ENCODE results near the gene GALNTL6. TPM values are rescaled to one million over a fixed set of nuclear protein-coding genes. Genes with fewer than 3 reads are reported as not detected.
"Not testable (repeated sequence)": the region's sequence is repeated elsewhere in the genome, so short reads cannot be mapped to it uniquely, and the experiment has no call there.

GALNTL6 gene
- total RNA-seq, 4 donors from 2014 or later = 0.82 to 0.95 TPM; not detected in 2

- in situ Hi-C loops (cut with MboI; ENCODE audit: low pct_ligation_motif_present in 1 of 4, low pct_unique_long_range_greater_than_20kb in 1 of 4, low sequenced_read_pairs in 3 of 4) = loop anchor here (5.0 to 25.0 kb wide), 4 partner anchors 242 to 400 kb away; no protein-coding TSS in a partner anchor
- Histone ChIP-seq H3K9me3 (no peaks in the 10 kb centered on the region), H3K36me3 (no peaks in the 10 kb centered on the region), H3K27ac (no peak overlapping the region), H3K4me1 (peaks cover 0 to 6% (median 0%) of the 10 kb centered on the region in 4 donors), H3K27me3 (no peaks in the 10 kb centered on the region), H3K4me3 (no peak overlapping the region)
- WGBS, 2 donors (ENCODE audit: low coverage in 1 of 2) = 96 to 99% methylated on average over 3 to 4 of the region's 4 CpGs
- no peak for DNase-seq
- no peak for TF ChIP-seq POLR2A (IDR thresholded peaks at IDR 0.05)
- TF ChIP-seq POLR2AphosphoS5 (IDR thresholded peaks at IDR 0.05) = no peak
- TF ChIP-seq CTCF (IDR thresholded peaks at IDR 0.05) = no peak
- TF ChIP-seq EP300 (IDR thresholded peaks at IDR 0.05; ENCODE audit: low read depth) = no peak
- intact Hi-C loops (cut with DNase I; ENCODE audit: low total_unique reads) = no loop called here
Observed at GRCh38 chr4:173014836-173015235, 1201.6 kb downstream of the GALNTL6 start.

- DNase-seq = no peak
Observed at GRCh38 chr4:173017802-173018201, 1204.6 kb downstream of the GALNTL6 start.

DNA sequence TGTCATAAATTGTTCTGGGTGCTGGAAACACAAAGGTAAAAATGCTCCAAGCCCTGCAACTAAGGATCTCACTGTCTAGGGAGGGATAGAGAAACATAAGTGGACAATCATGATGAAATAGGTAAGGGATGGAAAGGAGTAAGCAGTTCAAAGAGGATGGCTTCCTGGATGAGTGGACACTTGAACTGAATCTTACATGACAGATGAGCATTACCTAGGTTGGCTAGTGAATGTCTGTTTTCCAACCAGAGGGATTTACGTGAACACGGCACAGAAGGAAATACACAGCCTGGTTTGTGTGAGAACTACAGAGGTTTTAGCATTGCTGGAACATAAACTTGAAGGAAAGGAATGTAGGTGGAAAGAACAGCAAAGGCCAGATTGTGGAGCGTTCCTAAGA lies 1205.2 kb downstream of the GALNTL6 start:
- Histone ChIP-seq H3K4me3 (no peak overlapping the region), H3K27me3 (no peaks in the 10 kb centered on the region), H3K9me3 (no peaks in the 10 kb centered on the region), H3K36me3 (no peaks in the 10 kb centered on the region), H3K4me1 (peaks cover 0 to 3% (median 0%) of the 10 kb centered on the region in 4 donors), H3K27ac (no peak overlapping the region)
- no peak for TF ChIP-seq EP300 (IDR thresholded peaks at IDR 0.05; ENCODE audit: low read depth)
- no peak for TF ChIP-seq CTCF (IDR thresholded peaks at IDR 0.05)
- TF ChIP-seq POLR2AphosphoS5 (IDR thresholded peaks at IDR 0.05) = no peak
- no peak for TF ChIP-seq POLR2A (IDR thresholded peaks at IDR 0.05)
- intact Hi-C loops (cut with DNase I; ENCODE audit: low total_unique reads) (no loop called here), in situ Hi-C loops (cut with MboI; ENCODE audit: low pct_ligation_motif_present in 1 of 4, low pct_unique_long_range_greater_than_20kb in 1 of 4, low sequenced_read_pairs in 3 of 4) (loop anchor here (5.0 to 25.0 kb wide), 4 partner anchors 239 to 396 kb away; no protein-coding TSS in a partner anchor)
- no peak for DNase-seq
- WGBS, 2 donors (ENCODE audit: low coverage in 1 of 2) = 67% methylated on average over 1 to 3 of the region's 3 CpGs

More at GRCh38 chr4:173017802-173018201, 1204.6 kb downstream of the GALNTL6 start:
- no peak overlapping the region for H3K27ac ChIP-seq
- H3K4me3 ChIP-seq = no peak overlapping the region
- no peaks in the 10 kb centered on the region for H3K36me3 ChIP-seq
- H3K9me3 ChIP-seq = no peaks in the 10 kb centered on the region
- in situ Hi-C loops (cut with MboI; ENCODE audit: low pct_ligation_motif_present in 1 of 4, low pct_unique_long_range_greater_than_20kb in 1 of 4, low sequenced_read_pairs in 3 of 4) (loop anchor here (5.0 to 25.0 kb wide), 4 partner anchors 239 to 397 kb away; no protein-coding TSS in a partner anchor), intact Hi-C loops (cut with DNase I; ENCODE audit: low total_unique reads) (no loop called here)
- peaks cover 0 to 6% (median 0%) of the 10 kb centered on the region in 4 donors for H3K4me1 ChIP-seq
- TF ChIP-seq POLR2AphosphoS5 (IDR thresholded peaks at IDR 0.05) (no peak), POLR2A (IDR thresholded peaks at IDR 0.05) (no peak), EP300 (IDR thresholded peaks at IDR 0.05; ENCODE audit: low read depth) (no peak), CTCF (IDR thresholded peaks at IDR 0.05) (no peak)
- H3K27me3 ChIP-seq = no peaks in the 10 kb centered on the region

DNA sequence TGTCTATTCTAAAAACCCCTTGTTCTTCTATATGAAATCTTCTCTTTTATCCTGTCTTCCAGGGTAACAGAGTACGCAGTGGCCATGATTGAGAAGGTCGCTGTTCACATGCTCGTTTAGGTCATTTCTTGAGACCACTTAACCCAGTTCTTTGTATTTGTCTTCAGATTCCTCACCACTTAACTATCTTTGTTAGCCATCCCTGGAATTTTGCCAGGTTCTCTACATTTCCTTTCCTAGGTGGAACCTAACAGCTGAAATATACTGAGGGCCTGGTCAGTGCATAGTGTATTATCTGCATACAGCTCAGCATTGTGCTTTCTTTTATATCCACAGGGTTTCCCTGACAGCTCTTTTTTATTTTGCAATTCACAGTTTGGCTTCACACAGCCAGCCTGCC lies 1206.5 kb downstream of the GALNTL6 start:
- H3K4me3 ChIP-seq = no peak overlapping the region
- no peaks in the 10 kb centered on the region for H3K27me3 ChIP-seq
- no peak for TF ChIP-seq EP300 (IDR thresholded peaks at IDR 0.05; ENCODE audit: low read depth)
- 94 to 100% methylated on average over 3 of the region's 3 CpGs for WGBS, 2 donors (ENCODE audit: low coverage in 1 of 2)
- DNase-seq = no peak
- H3K9me3 ChIP-seq = no peaks in the 10 kb centered on the region
- in situ Hi-C loops (cut with MboI; ENCODE audit: low pct_ligation_motif_present in 1 of 4, low pct_unique_long_range_greater_than_20kb in 1 of 4, low sequenced_read_pairs in 3 of 4) = loop anchor here (5.0 to 25.0 kb wide), 5 partner anchors 235 to 395 kb away; no protein-coding TSS in a partner anchor
- H3K27ac ChIP-seq = no peak overlapping the region
- H3K36me3 ChIP-seq = no peaks in the 10 kb centered on the region
- no peaks in the 10 kb centered on the region for H3K4me1 ChIP-seq
- intact Hi-C loops (cut with DNase I; ENCODE audit: low total_unique reads) = loop anchor here (5.0 to 10.0 kb wide), 2 partner anchors 155 to 238 kb away; no protein-coding TSS in a partner anchor

DNA sequence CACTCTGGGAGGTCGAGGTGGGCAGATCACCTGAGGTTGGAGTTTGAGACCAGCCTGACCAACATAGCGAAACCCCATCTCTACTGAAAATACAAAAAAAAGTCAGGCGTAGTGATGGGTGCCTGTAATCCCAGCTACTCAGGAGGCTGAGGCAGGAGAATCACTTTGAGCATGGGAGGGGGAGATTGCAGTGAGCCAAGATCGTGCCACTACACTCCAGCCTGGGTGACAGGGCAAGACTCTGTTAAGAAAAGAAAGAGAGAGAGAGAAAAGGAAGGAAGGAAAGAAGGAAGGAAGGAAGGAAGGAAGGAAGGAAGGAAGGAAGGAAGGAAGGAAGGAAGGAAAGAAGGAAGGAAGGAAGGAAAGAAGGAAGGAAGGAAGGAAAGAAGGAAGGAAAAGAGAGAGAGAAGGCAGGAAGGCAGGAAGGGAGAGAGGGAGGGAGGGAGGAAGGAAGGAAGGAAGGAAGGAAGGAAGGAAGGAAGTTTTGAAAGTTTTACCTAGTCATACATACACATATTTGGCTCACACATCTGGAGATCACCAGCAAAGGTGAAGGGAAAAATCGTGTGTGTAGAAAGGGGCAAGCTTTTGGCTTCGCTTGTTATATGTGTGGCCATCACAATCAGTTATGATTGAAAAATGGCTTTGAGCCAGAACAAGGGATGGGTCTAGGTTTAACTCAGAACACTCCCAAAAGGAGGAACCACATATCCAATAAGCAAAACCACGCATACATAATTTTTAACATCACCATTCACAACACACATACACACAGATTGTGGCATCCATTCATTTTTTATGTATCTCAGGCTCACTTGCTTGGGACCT lies 1208.8 kb downstream of the GALNTL6 start:
- H3K9me3 ChIP-seq, H3K27ac ChIP-seq, H3K36me3 ChIP-seq, H3K27me3 ChIP-seq, DNase-seq, H3K4me1 ChIP-seq, H3K4me3 ChIP-seq: not testable (repeated sequence)
- in situ Hi-C loops (cut with MboI; ENCODE audit: low pct_ligation_motif_present in 1 of 4, low pct_unique_long_range_greater_than_20kb in 1 of 4, low sequenced_read_pairs in 3 of 4) (loop anchor here in 3 of 4 donors (10.0 to 25.0 kb wide), 3 partner anchors 233 to 390 kb away; no protein-coding TSS in a partner anchor), intact Hi-C loops (cut with DNase I; ENCODE audit: low total_unique reads) (loop anchor here (5.0 to 10.0 kb wide), 2 partner anchors 153 to 235 kb away; no protein-coding TSS in a partner anchor)
- WGBS, 2 donors (ENCODE audit: low coverage in 1 of 2) = 82 to 86% methylated on average over 5 to 7 of the region's 7 CpGs
